Bronchial epithelial cell (primary cell): ENCODE results near the gene NOTO. TPM values are rescaled to one million over a fixed set of nuclear protein-coding genes. Genes with fewer than 3 reads are reported as not detected.

ENCODE experiments used
- DNase-seq: peaks from one replicate; pipeline ENCODE4 v3.0.0-alpha.2; 2010; ENCODE audit warnings: low read depth
- FAIRE-seq: peaks from 2 replicates; lab custom pipeline; 2011; peaks lifted over from hg19 to GRCh38; lab: Jason Lieb, UNC
- H3K27me3 ChIP-seq: 2 replicates; pipeline ENCODE4 v1.5.1; 2011; ENCODE audit warnings: low read length; ENCODE audit not compliant: control insufficient read depth, insufficient read depth
- H3K36me3 ChIP-seq: 2 replicates; pipeline ENCODE4 v1.5.1; 2011; ENCODE audit warnings: low read length; ENCODE audit not compliant: control insufficient read depth, insufficient read depth
- H3K4me3 ChIP-seq: 2 replicates; pipeline ENCODE4 v1.5.1; 2011; ENCODE audit warnings: mild to moderate bottlenecking, low read depth, low read length, control low read depth
- total RNA-seq: library from RNA; depleted of rRNA; stranded (reverse); fragments of >200 nt; gene quantifications from 2 replicates; pipeline ENCODE4 v1.2.1, GENCODE V29; 2014
- TF ChIP-seq, protein P1 (sequence below): IDR thresholded peaks from 2 replicates; pipeline ENCODE4 v1.5.1; 2011; ENCODE audit warnings: mild to moderate bottlenecking, moderate library complexity, low read length, control low read depth, inconsistent platforms; ENCODE audit not compliant: insufficient read depth, severe bottlenecking

The NOTO gene
- total RNA-seq, 1 donor from 2014 or later = not detected

DNA sequence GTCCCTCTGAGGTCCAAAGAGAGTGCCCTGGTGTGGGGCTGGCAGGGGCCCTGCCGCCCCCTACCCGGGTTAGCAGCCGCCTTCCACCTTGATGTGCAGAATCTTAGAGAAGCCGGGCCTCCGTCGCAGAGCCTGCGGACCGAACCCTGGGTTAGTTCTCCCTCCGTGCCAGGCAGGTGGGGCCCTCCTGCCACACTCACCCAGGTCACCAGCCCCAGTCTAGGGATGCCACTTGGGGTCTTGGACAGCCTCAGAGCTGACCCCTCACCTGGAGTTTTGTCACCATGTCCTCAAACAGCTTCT, 56.5 kb downstream of the NOTO start:
- Histone ChIP-seq H3K4me3 (no peak overlapping the region), H3K36me3 (peaks cover 1% of the 10 kb centered on the region), H3K27me3 (no peaks in the 10 kb centered on the region)
- no peak for FAIRE-seq
- TF ChIP-seq, protein P1, sequence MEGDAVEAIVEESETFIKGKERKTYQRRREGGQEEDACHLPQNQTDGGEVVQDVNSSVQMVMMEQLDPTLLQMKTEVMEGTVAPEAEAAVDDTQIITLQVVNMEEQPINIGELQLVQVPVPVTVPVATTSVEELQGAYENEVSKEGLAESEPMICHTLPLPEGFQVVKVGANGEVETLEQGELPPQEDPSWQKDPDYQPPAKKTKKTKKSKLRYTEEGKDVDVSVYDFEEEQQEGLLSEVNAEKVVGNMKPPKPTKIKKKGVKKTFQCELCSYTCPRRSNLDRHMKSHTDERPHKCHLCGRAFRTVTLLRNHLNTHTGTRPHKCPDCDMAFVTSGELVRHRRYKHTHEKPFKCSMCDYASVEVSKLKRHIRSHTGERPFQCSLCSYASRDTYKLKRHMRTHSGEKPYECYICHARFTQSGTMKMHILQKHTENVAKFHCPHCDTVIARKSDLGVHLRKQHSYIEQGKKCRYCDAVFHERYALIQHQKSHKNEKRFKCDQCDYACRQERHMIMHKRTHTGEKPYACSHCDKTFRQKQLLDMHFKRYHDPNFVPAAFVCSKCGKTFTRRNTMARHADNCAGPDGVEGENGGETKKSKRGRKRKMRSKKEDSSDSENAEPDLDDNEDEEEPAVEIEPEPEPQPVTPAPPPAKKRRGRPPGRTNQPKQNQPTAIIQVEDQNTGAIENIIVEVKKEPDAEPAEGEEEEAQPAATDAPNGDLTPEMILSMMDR = no peak
- no peak for DNase-seq

GRCh38 chr2:73259276-73259675, 56.9 kb downstream of the NOTO start:
- DNase-seq (no peak), FAIRE-seq (no peak)
- Histone ChIP-seq H3K36me3 (no peaks in the 10 kb centered on the region), H3K27me3 (no peaks in the 10 kb centered on the region), H3K4me3 (no peak overlapping the region)
- TF ChIP-seq, protein P1 = no peak

GRCh38 chr2:73259704-73260337, 57.4 kb downstream of the NOTO start:
- Histone ChIP-seq H3K36me3 (no peaks in the 10 kb centered on the region), H3K4me3 (no peak overlapping the region), H3K27me3 (no peaks in the 10 kb centered on the region)
- no peak for DNase-seq
- no peak for FAIRE-seq
- TF ChIP-seq, protein P1 = no peak

DNA sequence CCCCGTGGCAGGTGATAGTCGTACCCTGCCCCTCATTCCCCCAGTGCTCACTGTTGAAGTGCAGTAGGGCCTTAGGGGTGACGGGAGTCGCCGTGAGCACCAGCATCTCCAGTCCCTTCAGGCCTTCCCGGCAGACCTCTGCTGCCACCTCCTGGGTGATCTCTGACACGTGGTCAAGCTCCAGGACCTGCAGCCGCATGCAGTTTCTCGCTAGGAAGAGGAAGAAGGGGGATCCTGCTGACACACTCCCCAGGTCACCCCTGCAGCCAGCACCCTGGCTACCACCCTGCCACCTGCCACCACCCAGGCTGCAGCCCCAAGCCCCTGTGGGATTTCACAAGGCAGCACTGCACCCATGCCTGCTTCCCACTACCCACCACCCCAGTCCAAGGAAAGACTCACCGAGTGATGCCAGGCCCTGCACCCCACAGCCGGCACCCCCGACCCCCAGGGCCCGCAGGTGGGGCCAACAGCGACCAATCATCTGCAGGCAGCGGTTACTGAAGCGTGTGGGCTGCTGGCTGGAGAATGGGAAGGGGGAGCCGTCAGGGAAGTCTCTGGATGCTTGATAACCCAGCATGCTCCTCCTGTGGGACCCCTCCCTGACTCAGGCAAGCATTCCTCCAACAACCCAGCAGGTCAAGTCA, 58.1 kb downstream of the NOTO start:
- no peak overlapping the region for H3K4me3 ChIP-seq
- no peaks in the 10 kb centered on the region for H3K27me3 ChIP-seq
- TF ChIP-seq, protein P1 = peak; percentile 83
- H3K36me3 ChIP-seq = no peaks in the 10 kb centered on the region
- FAIRE-seq (no peak), DNase-seq (peak; percentile 58)

Other genes with a start within 250 kb of the NOTO start
- gene SFXN5, start 130.9 kb upstream of the NOTO start, total RNA-seq = 5.3 and 8.2 TPM in 2 replicates
- gene RAB11FIP5, start 89.6 kb upstream of the NOTO start, total RNA-seq = 19.5 and 21.9 TPM in 2 replicates
- gene SMYD5, start 11.7 kb downstream of the NOTO start, total RNA-seq = 11.1 and 18.4 TPM in 2 replicates
- 5.8 and 11.5 TPM in 2 replicates for gene PRADC1, start 30.7 kb downstream of the NOTO start, total RNA-seq
- 260 and 362 TPM in 2 replicates for gene CCT7, start 31.7 kb downstream of the NOTO start, total RNA-seq
- 1.6 and 1.8 TPM in 2 replicates for gene FBXO41, start 81.9 kb downstream of the NOTO start, total RNA-seq
- not detected in 2 replicates for gene EGR4, start 91.0 kb downstream of the NOTO start, total RNA-seq
- 7.4 and 7.9 TPM in 2 replicates for gene ALMS1, start 183.3 kb downstream of the NOTO start, total RNA-seq